ENCODE data around the gene CCDC88C. TPM values are rescaled to one million over a fixed set of nuclear protein-coding genes. Genes with fewer than 3 reads are reported as not detected.

Gene CCDC88C
- total RNA-seq, 1 donor from 2014 or later = 2.8 TPM

GRCh38 chr14:91320266-91320665, 97.4 kb downstream of the CCDC88C start:
- Histone ChIP-seq H3K9me3 (replicated peaks) (no peaks in the 10 kb centered on the region), H3K27ac (replicated peaks) (no peak overlapping the region), H3K36me3 (no peaks in the 10 kb centered on the region), H3K4me3 (no peak overlapping the region), H3K4me1 (peaks cover 60% of the 10 kb centered on the region), H3K27me3 (ENCODE audit: low read depth) (no peaks in the 10 kb centered on the region)
- TF ChIP-seq CTCF (IDR thresholded peaks at IDR 0.05; ENCODE audit: borderline replicate concordance) = no peak
- no peak for DNase-seq
- intact Hi-C loops (cut with micrococcal nuclease) = loop anchor here (5.0 kb wide), 1 partner anchor 97 kb away; the partner anchor contains the start of gene CCDC88C

- H3K9me3 ChIP-seq (replicated peaks) = no peaks in the 10 kb centered on the region
- H3K27ac ChIP-seq (replicated peaks) = no peak overlapping the region
- H3K4me3 ChIP-seq = no peak overlapping the region
- no peaks in the 10 kb centered on the region for H3K36me3 ChIP-seq
- DNase-seq = no peak
- intact Hi-C loops (cut with micrococcal nuclease) = no loop called here
- peaks cover 47% of the 10 kb centered on the region for H3K4me1 ChIP-seq
- TF ChIP-seq CTCF (IDR thresholded peaks at IDR 0.05; ENCODE audit: borderline replicate concordance) = no peak
- no peaks in the 10 kb centered on the region for H3K27me3 ChIP-seq (ENCODE audit: low read depth)
Observed at GRCh38 chr14:91318911-91319310, 98.7 kb downstream of the CCDC88C start.

GRCh38 chr14:91317381-91318308, 100.0 kb downstream of the CCDC88C start:
- H3K27ac ChIP-seq (replicated peaks) = peak overlapping the region; percentile 68
- H3K36me3 ChIP-seq = peaks cover 5% of the 10 kb centered on the region
- peaks cover 34% of the 10 kb centered on the region for H3K4me1 ChIP-seq

GRCh38 chr14:91316761-91317160, 100.9 kb downstream of the CCDC88C start:
- no peak overlapping the region for H3K4me3 ChIP-seq
- H3K9me3 ChIP-seq (replicated peaks) = no peaks in the 10 kb centered on the region
- DNase-seq = no peak
- intact Hi-C loops (cut with micrococcal nuclease) = no loop called here
- peak overlapping the region; percentile 68 for H3K27ac ChIP-seq (replicated peaks)
- H3K36me3 ChIP-seq = peaks cover 5% of the 10 kb centered on the region
- H3K4me1 ChIP-seq = peaks cover 27% of the 10 kb centered on the region
- H3K27me3 ChIP-seq (ENCODE audit: low read depth) = no peaks in the 10 kb centered on the region
- TF ChIP-seq CTCF (IDR thresholded peaks at IDR 0.05; ENCODE audit: borderline replicate concordance) = no peak

More at GRCh38 chr14:91317381-91318308, 100.0 kb downstream of the CCDC88C start:
- Histone ChIP-seq H3K9me3 (replicated peaks) (no peaks in the 10 kb centered on the region), H3K4me3 (no peak overlapping the region), H3K27me3 (ENCODE audit: low read depth) (no peaks in the 10 kb centered on the region)
- intact Hi-C loops (cut with micrococcal nuclease) = no loop called here
- TF ChIP-seq CTCF (IDR thresholded peaks at IDR 0.05; ENCODE audit: borderline replicate concordance) = peak; percentile 26
- peak; percentile 82 for DNase-seq

GRCh38 chr14:91315844-91316267, 101.8 kb downstream of the CCDC88C start:
- intact Hi-C loops (cut with micrococcal nuclease) = no loop called here
- H3K4me3 ChIP-seq = no peak overlapping the region
- no peak for DNase-seq
- H3K9me3 ChIP-seq (replicated peaks) = no peaks in the 10 kb centered on the region
- no peaks in the 10 kb centered on the region for H3K27me3 ChIP-seq (ENCODE audit: low read depth)
- peaks cover 5% of the 10 kb centered on the region for H3K36me3 ChIP-seq
- peaks cover 31% of the 10 kb centered on the region for H3K4me1 ChIP-seq
- H3K27ac ChIP-seq (replicated peaks) = no peak overlapping the region
- no peak for TF ChIP-seq CTCF (IDR thresholded peaks at IDR 0.05; ENCODE audit: borderline replicate concordance)

Measured in left ventricle myocardium inferior (tissue), 1 donor.